GM10248 (cell line): ENCODE measurements around the gene ASAP2.
A peak's percentile ranks its signal among the peaks of the same experiment; 100 is the strongest.

Source experiments
- CTCF ChIA-PET: fragments of 300-600 bp; sonication (Branson Sonifier 250); formaldehyde crosslinking; extraction: SDS; loops from one replicate; lab custom pipeline; 2021; ENCODE audit warnings: antibody characterized with exemption; lab: Yijun Ruan, JAX
- POLR2A ChIA-PET: fragments of 350-650 bp; sonication (Branson Sonifier 250); formaldehyde crosslinking; extraction: SDS; loops from one replicate; lab custom pipeline; 2020; ENCODE audit warnings: antibody characterized with exemption; lab: Yijun Ruan, JAX
- DNase-seq: peaks from one replicate; pipeline ENCODE4 v3.0.0; 2012; ENCODE audit errors: extremely low spot score
- CTCF ChIP-seq: IDR thresholded peaks from 2 replicates; pipeline ENCODE4 v1.5.1; 2012; ENCODE audit warnings: mild to moderate bottlenecking, low read depth; ENCODE audit errors: extremely low read depth, missing control alignments, control extremely low read depth

The ASAP2 gene

GRCh38 chr2:9400268-9401058 lies 193.9 kb downstream of the ASAP2 start:
- no peak for TF ChIP-seq CTCF
- DNase-seq = no peak
- ChIA-PET POLR2A (no interaction called here), CTCF (interaction anchor here (1.2 kb wide), 1 partner anchor 20 kb away, joined by 3 read pairs; no protein-coding TSS in a partner anchor)

GRCh38 chr2:9401059-9401547 lies 194.5 kb downstream of the ASAP2 start:
- POLR2A ChIA-PET = no interaction called here
- CTCF ChIA-PET = interaction anchor here (1.2 kb wide), 1 partner anchor 21 kb away, joined by 3 read pairs; no protein-coding TSS in a partner anchor
- DNase-seq = no peak
- no peak for TF ChIP-seq CTCF

- ChIA-PET POLR2A (interaction anchor here (0.5 to 0.6 kb wide), 2 partner anchors 10 to 22 kb away, joined by 3 to 6 read pairs; no protein-coding TSS in a partner anchor), CTCF (interaction anchor here (0.5 kb wide), 1 partner anchor 267 kb away, joined by 3 read pairs; no protein-coding TSS in a partner anchor)
- no peak for TF ChIP-seq CTCF
- peak; percentile 7 for DNase-seq
Observed at GRCh38 chr2:9401646-9402371, 195.2 kb downstream of the ASAP2 start.

- ChIA-PET CTCF (no interaction called here), POLR2A (no interaction called here)
- no peak for DNase-seq
- TF ChIP-seq CTCF = no peak
Observed at GRCh38 chr2:9403924-9404323, 197.3 kb downstream of the ASAP2 start.

GRCh38 chr2:9404451-9404850 lies 197.8 kb downstream of the ASAP2 start:
- DNase-seq = no peak
- no peak for TF ChIP-seq CTCF
- ChIA-PET CTCF (no interaction called here), POLR2A (no interaction called here)

GRCh38 chr2:9405636-9406035 lies 199.0 kb downstream of the ASAP2 start:
- ChIA-PET POLR2A (no interaction called here), CTCF (no interaction called here)
- TF ChIP-seq CTCF = no peak
- DNase-seq = no peak
